ENCODE data around the gene C19orf33. TPM values are rescaled to one million over a fixed set of nuclear protein-coding genes. Genes with fewer than 3 reads are reported as not detected.

Gene C19orf33
- total RNA-seq, 1 experiment from 2014 or later, result not detected

- intact Hi-C loops (cut with micrococcal nuclease; ENCODE audit: unreplicated experiment), result no loop called here
- POLR2A ChIA-PET (ENCODE audit: low non-redundant PET), result no interaction called here
- Histone ChIP-seq H3K9me3 (ENCODE audit: low read depth, low read length, poor library complexity, severe bottlenecking) (no peaks in the 10 kb centered on the region), H3K4me3 (ENCODE audit: low read depth, low read length, poor library complexity, severe bottlenecking) (no peak overlapping the region), H3K27ac (ENCODE audit: low read depth, low read length, poor library complexity, severe bottlenecking) (no peak overlapping the region), H3K4me1 (ENCODE audit: insufficient read depth, low read length, poor library complexity, severe bottlenecking) (peaks cover 6% of the 10 kb centered on the region), H3K27me3 (replicated peaks; ENCODE audit: insufficient read depth, low read depth, low read length, poor library complexity) (no peaks in the 10 kb centered on the region), H3K36me3 (ENCODE audit: insufficient read depth, low read length, poor library complexity, severe bottlenecking) (no peaks in the 10 kb centered on the region)
- no peak for DNase-seq (ENCODE audit: low spot score)
- CTCF ChIA-PET, result no interaction called here
- no TSS peak for BruUV-seq (replicated peaks)
- TF ChIP-seq CTCF (conservative IDR thresholded peaks at IDR 0.05; ENCODE audit: low read depth, low read length) (no peak), EZH2 (IDR thresholded peaks at IDR 0.05; ENCODE audit: borderline replicate concordance, low read depth, low read length, poor library complexity, severe bottlenecking) (no peak)
Observed at GRCh38 chr19:38265213-38265861, 38.7 kb upstream of the C19orf33 start.

GRCh38 chr19:38265921-38266429 lies 38.1 kb upstream of the C19orf33 start:
- CTCF ChIA-PET, result no interaction called here
- Histone ChIP-seq H3K27me3 (replicated peaks; ENCODE audit: insufficient read depth, low read depth, low read length, poor library complexity) (no peaks in the 10 kb centered on the region), H3K27ac (ENCODE audit: low read depth, low read length, poor library complexity, severe bottlenecking) (no peak overlapping the region), H3K4me3 (ENCODE audit: low read depth, low read length, poor library complexity, severe bottlenecking) (no peak overlapping the region), H3K9me3 (ENCODE audit: low read depth, low read length, poor library complexity, severe bottlenecking) (no peaks in the 10 kb centered on the region), H3K36me3 (ENCODE audit: insufficient read depth, low read length, poor library complexity, severe bottlenecking) (no peaks in the 10 kb centered on the region), H3K4me1 (ENCODE audit: insufficient read depth, low read length, poor library complexity, severe bottlenecking) (peaks cover 6% of the 10 kb centered on the region)
- no peak for DNase-seq (ENCODE audit: low spot score)
- POLR2A ChIA-PET (ENCODE audit: low non-redundant PET), result no interaction called here
- no TSS peak for BruUV-seq (replicated peaks)
- TF ChIP-seq CTCF (conservative IDR thresholded peaks at IDR 0.05; ENCODE audit: low read depth, low read length) (no peak), EZH2 (IDR thresholded peaks at IDR 0.05; ENCODE audit: borderline replicate concordance, low read depth, low read length, poor library complexity, severe bottlenecking) (no peak)
- intact Hi-C loops (cut with micrococcal nuclease; ENCODE audit: unreplicated experiment), result no loop called here

GRCh38 chr19:38266981-38267597 lies 37.0 kb upstream of the C19orf33 start:
- H3K36me3 ChIP-seq (ENCODE audit: insufficient read depth, low read length, poor library complexity, severe bottlenecking), result no peaks in the 10 kb centered on the region
- no peak for DNase-seq (ENCODE audit: low spot score)
- BruUV-seq (replicated peaks), result no TSS peak
- H3K27ac ChIP-seq (ENCODE audit: low read depth, low read length, poor library complexity, severe bottlenecking), result no peak overlapping the region
- no peaks in the 10 kb centered on the region for H3K9me3 ChIP-seq (ENCODE audit: low read depth, low read length, poor library complexity, severe bottlenecking)
- TF ChIP-seq EZH2 (IDR thresholded peaks at IDR 0.05; ENCODE audit: borderline replicate concordance, low read depth, low read length, poor library complexity, severe bottlenecking) (no peak), CTCF (conservative IDR thresholded peaks at IDR 0.05; ENCODE audit: low read depth, low read length) (no peak)
- no peak overlapping the region for H3K4me3 ChIP-seq (ENCODE audit: low read depth, low read length, poor library complexity, severe bottlenecking)
- intact Hi-C loops (cut with micrococcal nuclease; ENCODE audit: unreplicated experiment), result no loop called here
- H3K4me1 ChIP-seq (ENCODE audit: insufficient read depth, low read length, poor library complexity, severe bottlenecking), result peaks cover 6% of the 10 kb centered on the region
- H3K27me3 ChIP-seq (replicated peaks; ENCODE audit: insufficient read depth, low read depth, low read length, poor library complexity), result no peaks in the 10 kb centered on the region
- CTCF ChIA-PET, result no interaction called here
- POLR2A ChIA-PET (ENCODE audit: low non-redundant PET), result no interaction called here

Data from A673 (cell line).